Neuronal stem cell (in vitro differentiated cells): ENCODE data around the gene RTKN2.
A peak's percentile ranks its signal among the peaks of the same experiment; 100 is the strongest.

Experiments used
- DNase-seq: peaks from one replicate; pipeline ENCODE4 v3.0.0-alpha.2; 2013; ENCODE audit warnings: low spot score
- H2AFZ ChIP-seq: one replicate; pipeline ENCODE4 v1.6.1; 2013; ENCODE audit warnings: mild to moderate bottlenecking, low read length, inconsistent platforms
- H2AK5ac ChIP-seq: 2 replicates; pipeline ENCODE4 v1.6.1; 2013; ENCODE audit warnings: low read depth, mild to moderate bottlenecking, inconsistent platforms, low read length, moderate library complexity, mixed read lengths
- H2BK120ac ChIP-seq: 2 replicates; pipeline ENCODE4 v1.6.1; 2013; ENCODE audit warnings: low read depth, mild to moderate bottlenecking, inconsistent platforms, low read length, moderate library complexity, mixed read lengths
- H2BK12ac ChIP-seq: one replicate; pipeline ENCODE4 v1.6.1; 2013; ENCODE audit warnings: low read length, inconsistent platforms
- H2BK15ac ChIP-seq: 2 replicates; pipeline ENCODE4 v1.6.1; 2013; ENCODE audit warnings: mild to moderate bottlenecking, low read length, inconsistent platforms, mixed read lengths
- H2BK5ac ChIP-seq: one replicate; pipeline ENCODE4 v1.6.1; 2013; ENCODE audit warnings: inconsistent platforms, mild to moderate bottlenecking, low read length, moderate library complexity
- H3K14ac ChIP-seq: one replicate; pipeline ENCODE4 v1.6.1; 2013; ENCODE audit warnings: low read length, inconsistent platforms
- H3K18ac ChIP-seq: 2 replicates; pipeline ENCODE4 v1.6.1; 2013; ENCODE audit warnings: low read length, inconsistent platforms
- H3K23ac ChIP-seq: 2 replicates; pipeline ENCODE4 v1.6.1; 2013; ENCODE audit warnings: low read depth, mild to moderate bottlenecking, mixed read lengths, low read length, inconsistent platforms; ENCODE audit not compliant: poor library complexity
- H3K27ac ChIP-seq: replicated peaks from 3 replicates; pipeline ENCODE4 v1.5.1; 2013; ENCODE audit warnings: low read length, inconsistent platforms
- H3K27me3 ChIP-seq, 3 experiments: 2 replicates each; pipeline ENCODE4 v1.6.1; 2013; ENCODE audit warnings: low read length in 3 of 3, mild to moderate bottlenecking in 2 of 3, inconsistent platforms in 1 of 3, low read depth in 1 of 3, mixed read lengths in 1 of 3, moderate library complexity in 1 of 3; ENCODE audit not compliant: control insufficient read depth in 3 of 3, insufficient read depth in 3 of 3
- H3K36me3 ChIP-seq, 2 donors: replicated peaks in 1 of 2; 2 replicates each; pipeline ENCODE4 v1.6.1; 2013; ENCODE audit warnings: low read length in 2 of 2; ENCODE audit not compliant: control insufficient read depth in 2 of 2, insufficient read depth in 2 of 2
- H3K4ac ChIP-seq: 2 replicates; pipeline ENCODE4 v1.6.1; 2013; ENCODE audit warnings: inconsistent platforms, mild to moderate bottlenecking, low read length, moderate library complexity
- H3K4me1 ChIP-seq, 2 donors: 1 replicate in 1 of 2; 2 replicates in 1 of 2; pipeline ENCODE4 v1.6.1; 2013; ENCODE audit warnings: low read length in 2 of 2, low read depth in 1 of 2; ENCODE audit not compliant: control insufficient read depth in 2 of 2, insufficient read depth in 1 of 2
- H3K4me2 ChIP-seq: one replicate; pipeline ENCODE4 v1.6.1; 2013; ENCODE audit warnings: mild to moderate bottlenecking, low read length, inconsistent platforms; ENCODE audit not compliant: insufficient read depth, poor library complexity, severe bottlenecking
- H3K4me3 ChIP-seq, 2 donors: 2 replicates each; pipeline ENCODE4 v1.5.1; 2013; ENCODE audit warnings: low read length in 2 of 2, mild to moderate bottlenecking in 2 of 2, inconsistent platforms in 1 of 2, moderate library complexity in 1 of 2
- H3K79me1 ChIP-seq: one replicate; pipeline ENCODE4 v1.6.1; 2013; ENCODE audit warnings: low read depth, mild to moderate bottlenecking, inconsistent platforms, low read length, moderate library complexity
- H3K9ac ChIP-seq: one replicate; pipeline ENCODE4 v1.6.1; 2013; ENCODE audit warnings: mild to moderate bottlenecking, low read depth, low read length, inconsistent platforms; ENCODE audit not compliant: poor library complexity
- H3K9me3 ChIP-seq, 2 donors: replicated peaks in 1 of 2; 2 replicates each; pipeline versions ENCODE3 to v1.6.1; 2013; ENCODE audit warnings: low read length in 2 of 2, mild to moderate bottlenecking in 2 of 2, inconsistent platforms in 1 of 2, low read depth in 1 of 2, mixed read lengths in 1 of 2, moderate library complexity in 1 of 2; ENCODE audit not compliant: control insufficient read depth in 2 of 2, insufficient read depth in 1 of 2
- H4K8ac ChIP-seq: one replicate; pipeline ENCODE4 v1.6.1; 2013; ENCODE audit warnings: low read depth, mild to moderate bottlenecking, inconsistent platforms, low read length, moderate library complexity
- H4K91ac ChIP-seq: one replicate; pipeline ENCODE4 v1.6.1; 2013; ENCODE audit warnings: low read length, low read depth, mild to moderate bottlenecking, inconsistent platforms; ENCODE audit not compliant: poor library complexity
- WGBS, 2 donors: extraction: QIAGEN DNeasy Blood & Tissue Kit; methylation state at CpG; one replicate each; pipeline ENCODE4 v1.1.7; 2013; ENCODE audit warnings: missing lambda C conversion rate in 2 of 2, mixed read lengths in 1 of 2; ENCODE audit not compliant: insufficient read length in 2 of 2, insufficient replicate concordance in 1 of 2; ENCODE audit errors: extremely low coverage in 2 of 2; 5-methylcytosine and 5-hydroxymethylcytosine counted together

The RTKN2 gene

DNA sequence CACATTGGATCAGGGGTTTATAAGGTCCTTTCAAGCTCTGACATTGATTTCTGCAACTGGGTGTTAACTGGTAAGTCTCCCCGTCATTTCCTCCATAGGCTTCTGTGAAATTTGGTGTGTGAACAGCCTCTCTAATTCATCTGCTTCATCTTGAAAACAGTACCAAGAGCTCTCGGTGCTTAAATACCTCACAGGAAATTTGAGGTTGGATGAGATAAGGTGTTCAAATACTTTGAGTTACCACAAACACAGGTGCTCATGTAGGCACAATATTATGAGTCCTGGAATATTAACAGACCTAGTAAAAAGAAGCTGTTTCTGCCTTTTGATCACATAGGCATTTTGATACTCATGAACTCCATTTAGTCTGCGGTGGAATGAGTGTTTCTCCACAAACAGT lies 85.2 kb downstream of the RTKN2 start:
- Histone ChIP-seq H2AK5ac (no peak overlapping the region), H3K14ac (no peak overlapping the region), H3K9ac (no peak overlapping the region), H3K27ac (no peak overlapping the region), H3K79me1 (no peaks in the 10 kb centered on the region), H3K4ac (no peak overlapping the region), H3K4me2 (no peak overlapping the region), H3K4me1 (no peaks in the 10 kb centered on the region), H2BK5ac (no peak overlapping the region), H3K27me3 (no peaks in the 10 kb centered on the region), H2BK12ac (no peak overlapping the region), H3K18ac (no peak overlapping the region), H4K91ac (no peak overlapping the region), H3K9me3 (no peaks in the 10 kb centered on the region), H2BK15ac (no peak overlapping the region), H3K36me3 (peaks cover 1 to 9% of the 10 kb centered on the region in 2 donors), H3K23ac (no peak overlapping the region), H2BK120ac (no peak overlapping the region), H3K4me3 (no peak overlapping the region), H4K8ac (no peak overlapping the region), H2AFZ (no peak overlapping the region)
- WGBS, 2 donors, result no CpG with 5 or more reads among the region's 3 CpGs
- no peak for DNase-seq

- Histone ChIP-seq H3K4me2 (no peak overlapping the region), H4K91ac (no peak overlapping the region), H3K14ac (peak overlapping the region; percentile 49), H3K27me3 (no peaks in the 10 kb centered on the region), H3K4me3 (no peak overlapping the region), H3K4ac (no peak overlapping the region), H3K23ac (no peak overlapping the region), H2BK120ac (no peak overlapping the region), H2BK12ac (no peak overlapping the region), H2BK5ac (no peak overlapping the region), H3K27ac (no peak overlapping the region), H2AFZ (no peak overlapping the region), H3K4me1 (no peaks in the 10 kb centered on the region), H3K9ac (no peak overlapping the region), H2BK15ac (no peak overlapping the region), H2AK5ac (no peak overlapping the region), H3K36me3 (peaks cover 0 to 9% of the 10 kb centered on the region in 2 donors), H3K79me1 (no peaks in the 10 kb centered on the region), H3K18ac (no peak overlapping the region), H3K9me3 (no peaks in the 10 kb centered on the region), H4K8ac (no peak overlapping the region)
- no peak for DNase-seq
- WGBS, 2 donors, result no CpG with 5 or more reads among the region's 4 CpGs
These were observed 86.0 kb downstream of the RTKN2 start for GRCh38 chr10:62182595-62182994.

DNA sequence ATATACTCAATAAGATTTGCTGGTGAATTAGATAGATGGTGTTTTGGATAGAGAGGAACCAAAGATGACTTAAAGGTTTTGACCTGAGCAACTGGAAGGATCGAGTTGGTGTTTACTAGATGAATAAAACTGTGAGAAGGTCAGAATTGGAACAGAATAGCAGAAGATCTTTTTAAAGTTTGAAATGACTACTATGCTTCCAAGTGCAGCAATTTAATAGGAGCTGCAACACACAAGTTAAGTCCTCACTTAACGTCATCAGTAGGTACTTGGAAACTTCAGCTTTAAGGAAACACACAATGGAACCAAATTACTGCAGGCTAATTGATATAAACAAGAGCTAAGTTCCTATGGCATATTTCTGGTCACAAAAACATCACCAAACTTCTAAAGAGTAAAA lies 86.5 kb downstream of the RTKN2 start:
- Histone ChIP-seq H3K4me3 (no peak overlapping the region), H3K4ac (no peak overlapping the region), H2BK15ac (no peak overlapping the region), H3K9ac (no peak overlapping the region), H3K27me3 (no peaks in the 10 kb centered on the region), H4K8ac (no peak overlapping the region), H2BK12ac (no peak overlapping the region), H2AK5ac (no peak overlapping the region), H3K36me3 (peaks cover 0 to 9% of the 10 kb centered on the region in 2 donors), H3K14ac (no peak overlapping the region), H4K91ac (no peak overlapping the region), H2BK120ac (no peak overlapping the region), H3K79me1 (no peaks in the 10 kb centered on the region), H3K9me3 (no peaks in the 10 kb centered on the region), H3K4me2 (no peak overlapping the region), H2AFZ (no peak overlapping the region), H2BK5ac (no peak overlapping the region), H3K23ac (no peak overlapping the region), H3K18ac (no peak overlapping the region), H3K4me1 (no peaks in the 10 kb centered on the region), H3K27ac (no peak overlapping the region)
- WGBS, 2 donors, result no CpG with 5 or more reads among the region's 2 CpGs
- DNase-seq, result no peak

DNA sequence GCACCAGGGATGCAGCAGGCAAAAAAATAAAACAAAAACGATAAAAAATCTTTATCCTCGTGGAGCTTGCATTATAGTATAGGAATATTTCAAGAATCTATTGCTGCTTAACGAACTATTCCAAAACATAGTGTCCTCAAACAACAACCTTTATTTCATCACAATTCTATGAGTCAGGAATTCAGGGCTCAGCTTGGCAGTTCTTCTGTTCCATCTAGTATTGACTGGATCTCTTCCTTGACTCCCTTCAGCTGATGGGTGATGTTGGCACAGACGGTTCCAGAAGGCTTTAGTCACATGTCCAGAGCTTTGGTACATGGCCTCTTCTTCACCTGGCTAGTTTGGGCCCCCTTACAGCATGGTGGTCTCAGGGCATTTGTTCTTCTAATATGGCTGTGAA lies 88.0 kb downstream of the RTKN2 start:
- no peak overlapping the region for H3K14ac ChIP-seq
- H3K9me3 ChIP-seq, result no peaks in the 10 kb centered on the region
- H3K27me3 ChIP-seq, result no peaks in the 10 kb centered on the region
- H3K23ac ChIP-seq, result no peak overlapping the region
- no peak overlapping the region for H2BK5ac ChIP-seq
- H3K79me1 ChIP-seq, result no peaks in the 10 kb centered on the region
- H3K18ac ChIP-seq, result no peak overlapping the region
- no peak overlapping the region for H3K4ac ChIP-seq
- WGBS, 2 donors, result no CpG with 5 or more reads among the region's 4 CpGs
- H2BK15ac ChIP-seq, result no peak overlapping the region
- H3K36me3 ChIP-seq, result peaks cover 0 to 9% of the 10 kb centered on the region in 2 donors
- H3K4me1 ChIP-seq, result no peaks in the 10 kb centered on the region
- H2AK5ac ChIP-seq, result no peak overlapping the region
- H2BK120ac ChIP-seq, result no peak overlapping the region
- no peak overlapping the region for H4K91ac ChIP-seq
- DNase-seq, result no peak
- H3K4me2 ChIP-seq, result no peak overlapping the region
- no peak overlapping the region for H3K4me3 ChIP-seq
- no peak overlapping the region for H3K9ac ChIP-seq
- no peak overlapping the region for H2BK12ac ChIP-seq
- H4K8ac ChIP-seq, result no peak overlapping the region
- no peak overlapping the region for H3K27ac ChIP-seq
- no peak overlapping the region for H2AFZ ChIP-seq
